ELF-1 (cell line): ENCODE results near the gene HRG.
"Not testable (repeated sequence)": the region's sequence is repeated elsewhere in the genome, so short reads cannot be mapped to it uniquely, and the experiment has no call there.

ENCODE experiments used
- DNase-seq: peaks from one replicate; pipeline ENCODE4 v3.0.0-alpha.2; 2016; ENCODE audit warnings: low read depth, low spot score

HRG gene

DNA sequence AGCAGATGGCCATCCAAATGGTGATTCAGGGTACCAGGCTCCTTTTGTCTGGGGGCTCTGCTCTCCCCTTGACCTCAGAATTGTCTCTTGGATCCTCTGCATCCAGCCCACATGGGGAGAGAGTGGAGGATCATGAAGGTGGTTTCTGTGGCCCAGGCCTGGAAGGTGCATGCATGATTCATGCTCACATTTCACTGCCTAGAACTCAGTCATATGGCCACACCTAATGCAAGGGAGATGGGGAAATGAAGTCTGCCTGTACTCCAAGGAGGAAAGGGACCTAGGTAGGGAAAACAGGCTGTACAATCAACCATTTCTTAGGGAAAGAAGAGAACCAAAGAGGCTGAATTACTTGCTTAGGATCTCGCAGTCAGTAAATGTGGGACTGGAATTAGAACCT lies 15.1 kb downstream of the HRG start:
- DNase-seq = no peak

DNA sequence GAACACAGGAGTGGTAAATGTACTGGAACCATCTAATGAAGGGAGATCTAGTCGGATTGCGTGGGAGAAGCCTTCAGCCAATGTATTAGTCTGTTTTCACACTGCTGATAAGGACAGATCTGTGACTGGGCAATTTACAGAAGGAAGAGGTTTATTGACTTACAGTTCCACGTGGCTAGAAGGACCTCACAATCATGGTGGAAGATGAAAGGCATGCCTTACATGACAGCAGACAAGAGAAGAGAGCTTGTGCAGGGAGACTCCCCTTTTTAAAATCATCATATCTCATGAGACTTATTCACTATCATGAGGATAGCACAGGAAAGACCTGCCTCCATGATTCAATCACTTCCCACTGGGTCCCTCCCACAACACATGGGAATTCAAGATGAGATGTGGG lies 17.0 kb downstream of the HRG start:
- no peak for DNase-seq

DNA sequence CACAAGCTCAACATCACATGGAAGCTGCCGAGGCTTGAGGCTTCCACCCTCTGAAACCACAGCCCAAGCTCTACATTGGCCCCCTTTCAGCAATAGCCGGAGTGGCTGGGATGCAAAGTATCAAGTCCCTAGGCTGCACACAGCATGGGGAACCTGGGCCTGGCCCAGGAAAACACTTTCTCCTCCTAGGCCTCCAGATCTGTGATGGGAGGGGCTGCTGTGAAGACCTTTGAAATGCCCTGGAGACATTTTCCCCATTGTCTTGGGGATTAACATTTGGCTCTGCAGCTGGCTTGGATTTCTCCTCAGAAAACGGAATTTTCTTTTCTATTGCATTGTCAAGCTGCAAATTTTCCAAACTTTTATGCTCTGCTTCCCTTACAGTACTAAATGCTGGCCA lies 18.2 kb downstream of the HRG start:
- DNase-seq = peak; percentile 52

DNA sequence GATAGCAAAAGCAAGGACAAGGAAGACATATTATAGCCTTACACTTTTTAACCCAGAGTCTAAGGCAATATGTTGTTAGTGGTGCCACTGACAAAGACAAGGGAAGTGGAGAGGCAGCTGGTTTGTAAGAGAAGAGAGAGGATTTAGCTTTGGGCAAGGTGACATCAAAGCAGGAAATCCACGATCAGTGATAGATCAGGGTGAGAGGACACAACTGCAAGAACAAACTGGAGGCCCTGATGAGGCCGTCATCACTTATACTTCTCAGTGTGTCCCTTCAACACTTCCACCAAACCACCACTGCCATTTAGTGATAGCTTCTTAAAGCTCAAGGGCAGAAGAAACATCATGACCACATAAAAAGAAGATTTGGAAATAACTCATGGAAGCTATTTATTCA lies 20.7 kb downstream of the HRG start:
- DNase-seq = not testable (repeated sequence)

DNA sequence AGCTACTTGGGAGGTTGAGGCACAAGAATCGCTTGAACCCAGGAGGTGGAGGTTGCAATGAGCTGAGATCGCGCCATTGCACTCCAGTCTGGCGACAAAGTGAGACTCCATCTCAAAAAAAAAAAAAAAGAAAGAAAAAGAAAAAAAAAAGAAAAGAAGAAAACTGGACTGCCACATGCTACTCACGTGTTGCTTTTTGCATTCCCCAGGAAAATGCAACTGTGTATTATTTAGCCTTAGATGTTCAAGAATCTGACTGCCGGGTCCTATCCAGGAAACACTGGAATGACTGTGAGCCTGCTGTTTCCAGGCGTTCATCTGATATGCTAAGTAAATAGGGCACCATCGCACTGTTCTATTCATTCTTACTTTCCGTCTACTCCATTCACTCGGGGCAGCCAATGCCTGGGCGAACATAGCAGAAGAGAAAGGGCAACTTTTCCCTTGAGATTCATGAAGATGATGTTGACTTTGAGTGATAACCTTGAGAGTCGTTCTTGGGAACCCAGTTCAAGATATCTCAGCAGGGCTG lies 21.4 kb downstream of the HRG start:
- no peak for DNase-seq

DNA sequence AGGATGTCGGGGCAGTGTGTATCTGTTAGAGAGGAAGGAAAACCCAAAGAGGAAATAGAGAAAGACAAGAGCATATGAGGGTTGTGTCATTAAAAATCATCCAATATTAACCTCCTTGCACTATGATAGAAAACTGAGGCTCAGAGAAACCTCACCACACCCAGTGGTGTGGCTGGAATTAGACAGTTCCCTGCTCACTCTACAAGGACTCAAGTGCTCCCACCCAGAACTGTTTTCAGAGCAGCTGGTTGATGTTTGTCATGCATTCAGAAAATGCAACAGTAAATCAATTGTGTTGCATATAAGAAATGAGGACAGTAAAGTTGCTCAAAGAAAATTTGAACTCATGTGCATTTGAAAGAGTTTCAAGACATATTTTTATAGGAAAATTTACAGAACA lies 24.5 kb downstream of the HRG start:
- DNase-seq = not testable (repeated sequence)

DNA sequence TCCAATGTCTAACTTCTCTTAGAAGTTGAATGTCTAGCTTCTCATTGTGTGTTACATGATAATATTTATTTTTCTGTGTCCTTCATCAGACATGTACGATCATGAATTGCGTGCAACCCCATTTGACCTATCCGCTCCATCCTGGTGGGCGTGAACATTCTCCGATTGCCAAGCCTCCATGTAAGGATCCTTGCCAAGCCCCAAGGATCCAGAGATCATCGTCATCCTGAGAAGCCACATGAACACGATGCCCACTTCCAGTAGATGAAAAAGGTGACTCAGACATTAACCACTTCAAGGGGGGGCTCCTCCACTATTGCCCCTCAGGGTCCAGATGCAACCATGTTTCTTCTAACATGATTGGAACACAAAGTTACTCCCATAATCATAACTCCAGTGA lies 25.9 kb downstream of the HRG start:
- DNase-seq = no peak

DNA sequence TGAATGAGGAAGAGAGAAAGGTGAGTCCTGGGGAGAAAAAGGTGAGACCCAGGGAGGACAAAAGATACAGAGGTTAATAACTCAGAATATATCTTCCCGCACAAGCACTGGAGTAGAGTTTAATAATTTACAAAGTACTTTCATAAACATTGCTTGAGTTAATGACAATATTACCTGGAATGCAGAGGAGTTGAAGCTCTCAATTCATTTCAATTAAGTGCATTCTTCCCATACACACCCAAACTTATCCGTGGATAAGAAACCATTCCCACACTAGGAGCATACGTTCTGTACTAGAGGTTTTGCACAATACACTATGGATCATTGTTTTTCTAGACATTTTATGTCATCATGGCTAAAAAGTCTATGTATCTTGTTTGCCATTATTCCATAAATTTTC lies 28.0 kb downstream of the HRG start:
- no peak for DNase-seq

DNA sequence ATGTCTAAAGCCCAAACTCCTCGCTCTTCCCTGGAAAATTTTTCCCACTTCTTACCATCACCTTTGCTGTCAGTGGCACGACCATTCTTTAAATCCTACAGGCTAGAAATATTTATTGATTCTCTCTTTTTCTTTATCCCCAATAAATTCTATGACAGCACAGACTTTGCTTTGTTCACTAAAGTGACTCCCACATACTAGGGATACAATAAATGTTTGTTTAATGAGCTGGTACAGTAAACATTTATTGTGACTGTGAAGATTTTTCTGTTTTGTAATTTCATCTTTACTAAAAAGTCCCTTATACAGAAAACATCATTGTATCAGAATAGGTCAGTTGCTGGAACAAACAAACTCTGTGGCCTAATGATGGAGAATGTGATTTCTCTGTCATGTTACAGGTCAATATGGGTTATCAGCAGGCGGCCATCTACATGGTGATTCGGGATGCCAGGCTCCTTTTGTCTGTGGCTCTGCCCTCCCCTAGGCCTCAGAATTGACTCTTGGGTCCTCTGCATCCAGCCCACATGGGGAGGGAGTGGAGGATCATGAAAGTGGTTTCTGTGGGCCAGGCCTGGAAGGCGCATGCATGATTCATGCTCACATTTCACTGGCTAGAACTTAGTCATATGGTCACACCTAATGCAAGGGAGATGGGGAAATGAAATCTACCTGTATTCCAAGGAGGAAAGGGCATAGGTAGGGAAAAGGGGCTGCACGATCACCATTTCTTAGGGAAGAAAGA lies 28.6 kb downstream of the HRG start:
- DNase-seq = no peak

DNA sequence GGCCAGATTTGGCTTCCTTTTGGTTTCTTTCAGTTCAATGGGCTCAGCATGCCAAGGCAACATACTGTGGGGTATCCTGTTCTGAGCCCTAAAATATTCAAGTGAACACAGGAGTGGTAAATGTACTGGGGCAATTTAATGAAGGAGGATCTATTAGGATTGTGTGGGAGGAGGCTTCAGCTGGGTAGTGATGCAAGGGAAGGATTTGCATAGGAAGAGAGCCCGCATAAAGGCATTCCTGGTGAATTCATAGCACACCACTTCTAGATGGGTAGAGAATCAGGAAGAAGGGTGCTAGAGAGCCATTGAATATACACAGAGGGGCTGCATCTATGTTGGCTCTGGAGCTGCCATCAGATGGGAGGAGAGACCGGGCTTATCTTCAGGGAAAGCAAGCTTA lies 30.7 kb downstream of the HRG start:
- DNase-seq = no peak

DNA sequence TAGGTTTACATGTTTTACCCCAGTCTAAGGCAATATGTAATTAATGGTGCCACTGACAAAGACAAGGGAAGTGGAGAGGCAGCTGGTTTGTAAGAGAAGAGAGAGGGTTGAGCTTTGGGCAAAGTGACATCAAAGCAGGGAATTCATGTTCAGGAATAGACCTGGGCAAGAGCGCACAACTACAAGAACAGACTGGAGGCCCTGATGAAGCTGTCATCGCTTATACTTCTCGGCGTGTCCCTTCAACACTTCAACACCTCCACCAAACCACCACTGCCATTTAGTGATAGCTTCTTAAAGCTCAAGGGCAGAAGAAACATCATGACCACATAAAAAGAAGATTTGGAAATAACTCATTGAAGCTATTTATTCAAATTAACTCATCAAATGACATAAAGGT lies 31.7 kb downstream of the HRG start:
- no peak for DNase-seq

DNA sequence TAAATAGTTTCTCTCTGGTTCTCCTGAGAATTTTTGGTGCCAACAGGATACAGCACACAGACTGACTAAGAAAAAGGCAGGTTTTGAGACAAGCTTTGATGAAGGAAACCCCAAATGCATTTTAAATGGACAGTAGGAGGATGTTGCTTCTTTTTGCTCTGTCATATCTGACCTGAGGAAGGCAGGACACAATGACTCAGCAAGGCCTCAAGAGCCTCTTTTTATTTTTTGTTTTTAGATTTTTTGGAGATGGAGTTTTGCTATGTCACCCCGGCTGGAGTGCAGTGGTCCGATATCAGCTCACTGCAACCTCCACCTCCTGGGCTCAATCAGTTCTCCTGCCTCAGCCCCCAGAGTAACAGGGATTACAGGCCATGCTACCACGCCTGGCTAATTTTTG lies 34.5 kb downstream of the HRG start:
- no peak for DNase-seq

DNA sequence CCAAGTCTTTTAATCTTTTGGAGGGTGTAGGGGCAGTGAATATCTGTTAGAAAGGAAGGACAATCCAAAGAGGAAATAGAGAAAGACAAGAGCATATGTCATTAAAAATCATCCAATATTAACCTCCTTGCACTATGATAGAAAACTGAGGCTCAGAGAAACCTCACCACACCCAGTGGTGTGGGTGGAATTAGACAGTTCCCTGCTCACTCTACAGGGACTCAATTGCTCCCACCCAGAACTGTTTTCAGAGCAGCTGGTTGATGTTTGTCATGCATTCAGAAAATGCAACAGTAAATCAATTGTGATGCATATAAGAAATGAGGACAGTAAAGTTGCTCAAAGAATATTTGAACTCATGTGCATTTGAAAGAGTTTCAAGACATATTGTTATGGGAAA lies 36.6 kb downstream of the HRG start:
- DNase-seq = not testable (repeated sequence)

DNA sequence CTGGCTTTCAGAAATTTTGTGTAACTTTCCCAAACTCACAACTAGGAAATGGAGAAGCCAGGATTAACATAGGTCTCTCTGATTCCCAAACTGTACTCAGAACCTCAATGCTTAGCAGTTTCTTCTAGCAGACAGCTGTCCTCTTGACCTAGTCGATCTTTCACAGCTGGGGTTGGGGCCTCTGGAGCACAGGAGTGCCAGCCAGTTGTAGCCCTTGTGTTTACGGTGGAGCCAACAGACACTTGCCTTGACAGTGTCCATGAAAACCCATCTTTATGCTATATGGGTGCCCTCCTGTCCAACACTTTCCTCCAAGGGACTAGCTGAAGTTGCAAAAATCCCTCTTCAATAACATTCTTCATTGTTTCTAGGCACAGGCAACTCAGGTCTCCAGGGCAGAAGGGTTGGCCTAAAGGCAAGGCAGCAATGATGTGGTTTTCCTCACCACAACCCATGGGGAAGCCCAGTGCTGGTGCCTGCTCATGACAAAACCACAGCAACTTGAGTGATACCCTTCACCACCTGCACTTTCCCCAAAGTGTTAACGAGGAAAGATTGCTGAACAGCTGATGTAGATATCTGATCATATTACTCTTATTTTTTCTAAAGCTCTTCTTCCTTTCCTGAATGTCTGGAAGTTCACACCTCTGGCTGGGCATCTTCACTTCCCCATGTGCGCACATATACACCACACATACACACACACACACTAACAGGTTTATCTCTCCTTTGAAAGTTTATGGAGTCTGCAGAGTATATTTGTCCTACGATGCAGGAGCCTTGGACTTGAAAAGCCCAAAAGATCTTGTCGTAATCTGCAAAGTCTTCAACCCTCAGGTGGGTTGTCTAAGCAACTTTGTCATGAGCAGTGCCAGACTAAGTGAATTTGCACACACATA lies 40.3 kb downstream of the HRG start:
- DNase-seq = no peak

DNA sequence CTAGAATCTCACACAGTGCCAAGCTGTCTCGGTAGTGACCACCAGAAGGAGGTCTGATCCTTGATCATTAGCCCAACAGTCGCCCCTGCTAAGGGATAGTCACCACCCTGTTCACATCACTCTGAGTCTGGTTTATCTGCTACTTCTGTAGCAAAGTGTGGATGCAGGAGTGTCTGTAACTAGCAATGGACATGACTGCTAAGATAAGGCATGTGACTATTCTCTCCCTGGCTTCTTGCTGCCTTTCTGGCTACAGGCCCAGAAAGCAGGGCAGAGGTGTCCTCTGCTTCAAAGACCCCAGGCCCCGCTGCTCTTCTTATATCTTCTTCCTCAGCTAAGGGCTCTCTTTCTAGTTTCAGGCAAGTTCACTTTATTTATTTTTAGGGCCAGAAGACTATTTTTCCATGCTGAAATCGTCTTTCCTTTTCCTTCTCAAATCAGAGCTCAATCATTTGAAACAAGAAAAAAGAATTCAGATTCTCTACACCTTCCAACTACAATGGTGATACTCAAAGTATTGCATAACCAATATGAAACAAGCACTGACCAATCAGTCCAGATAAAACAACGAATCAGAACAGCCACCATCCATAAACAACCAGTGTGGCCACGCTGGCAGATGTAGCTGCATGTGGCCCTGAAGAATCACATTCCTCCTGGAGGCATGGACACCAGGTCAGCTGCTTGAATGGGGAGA lies 43.3 kb downstream of the HRG start:
- no peak for DNase-seq

DNA sequence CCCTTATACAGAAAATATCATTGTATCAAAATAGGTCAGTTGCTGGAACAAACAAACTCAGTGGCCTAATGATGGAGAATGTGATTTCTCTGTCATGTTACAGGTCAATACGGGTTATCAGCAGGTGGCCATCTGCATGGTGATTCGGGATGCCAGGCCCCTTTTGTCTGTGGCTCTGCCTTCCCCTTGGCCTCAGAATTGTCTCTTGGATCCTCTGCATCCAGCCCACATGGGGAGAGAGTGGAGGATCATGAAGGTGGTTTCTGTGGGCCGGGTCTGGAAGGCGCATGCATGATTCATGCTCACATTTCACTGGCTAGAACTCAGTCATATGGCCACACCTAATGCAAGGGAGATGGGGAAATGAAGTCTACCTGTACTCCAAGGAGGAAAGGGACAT lies 44.9 kb downstream of the HRG start:
- not testable (repeated sequence) for DNase-seq

DNA sequence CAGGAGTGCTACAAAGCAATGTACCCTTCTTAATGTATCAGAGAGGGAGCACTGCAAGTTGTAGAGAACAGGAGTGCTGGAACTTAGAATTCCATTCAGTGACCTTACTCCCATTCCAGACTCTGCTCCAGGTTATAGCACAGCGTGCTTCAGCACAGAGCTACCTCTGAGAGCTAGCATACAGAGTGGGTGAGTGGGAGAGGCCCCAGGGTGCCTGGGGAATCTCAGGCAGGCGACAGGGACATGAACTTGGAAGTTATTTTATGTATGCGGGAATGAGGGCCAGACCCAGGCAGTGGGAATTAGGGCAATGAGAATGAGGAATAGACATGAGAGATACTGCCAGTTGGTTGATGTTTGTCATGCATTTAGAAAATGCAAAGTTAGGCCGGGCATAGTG lies 47.7 kb downstream of the HRG start:
- DNase-seq = no peak

DNA sequence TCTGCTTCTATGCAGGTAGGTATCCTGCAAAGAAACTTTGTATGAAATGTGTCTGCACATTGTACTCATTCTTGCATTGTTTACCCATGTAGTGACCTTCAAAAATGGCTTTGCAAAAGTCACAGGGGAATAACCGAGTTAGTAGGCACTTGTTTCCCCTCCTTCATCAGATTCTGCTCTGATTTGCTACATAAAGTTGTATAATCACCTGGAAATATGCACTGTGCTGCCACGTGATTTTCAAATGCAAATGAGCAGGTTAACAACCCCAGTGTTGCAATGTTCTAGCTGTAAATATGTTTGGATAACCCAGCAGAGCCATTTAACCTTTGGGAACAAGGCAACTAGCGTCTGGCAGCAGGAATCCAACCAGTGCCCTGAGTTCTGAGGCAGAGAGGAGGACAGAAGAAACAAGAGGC lies 51.2 kb downstream of the HRG start, which contains the start of gene KNG1:
Gene KNG1 (plus strand): TSS at position 321 of the 419 bp plus-strand sequence. CDS start 184 bp downstream, outside the sequence.
- no peak for DNase-seq

DNA sequence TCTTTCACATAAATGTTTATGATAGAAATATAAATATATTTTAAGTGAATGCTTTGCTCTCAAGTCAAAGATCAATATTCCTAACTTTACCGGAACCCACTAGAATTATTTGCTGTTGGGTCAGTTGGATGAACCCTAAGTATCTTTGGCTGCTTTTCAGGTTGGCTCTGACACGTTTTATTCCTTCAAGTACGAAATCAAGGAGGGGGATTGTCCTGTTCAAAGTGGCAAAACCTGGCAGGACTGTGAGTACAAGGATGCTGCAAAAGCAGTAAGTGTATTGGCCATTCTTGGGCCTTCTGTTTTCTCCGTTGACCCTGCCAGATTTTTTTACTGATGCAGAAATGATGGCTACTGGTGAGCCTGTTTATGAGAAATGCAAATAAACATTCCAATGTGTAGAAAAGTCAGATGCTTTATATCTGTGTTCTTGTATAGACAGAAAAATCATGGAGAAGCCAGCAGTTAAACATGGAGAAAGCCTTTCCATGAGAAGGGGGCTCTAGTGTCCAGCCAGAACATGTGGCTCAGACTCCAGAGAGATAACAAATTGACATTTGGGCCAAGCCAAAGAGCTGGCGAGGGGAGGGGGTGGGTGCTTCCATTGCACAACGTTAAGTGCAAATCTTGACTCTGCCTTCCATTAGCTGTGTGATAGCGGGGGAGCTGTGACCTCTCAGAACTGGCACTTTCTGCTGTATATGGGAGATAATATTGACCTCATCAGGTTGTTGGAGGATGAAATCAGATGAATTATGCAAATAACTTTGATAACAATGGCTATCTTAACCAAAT lies 54.3 kb downstream of the HRG start:
- DNase-seq = no peak

DNA sequence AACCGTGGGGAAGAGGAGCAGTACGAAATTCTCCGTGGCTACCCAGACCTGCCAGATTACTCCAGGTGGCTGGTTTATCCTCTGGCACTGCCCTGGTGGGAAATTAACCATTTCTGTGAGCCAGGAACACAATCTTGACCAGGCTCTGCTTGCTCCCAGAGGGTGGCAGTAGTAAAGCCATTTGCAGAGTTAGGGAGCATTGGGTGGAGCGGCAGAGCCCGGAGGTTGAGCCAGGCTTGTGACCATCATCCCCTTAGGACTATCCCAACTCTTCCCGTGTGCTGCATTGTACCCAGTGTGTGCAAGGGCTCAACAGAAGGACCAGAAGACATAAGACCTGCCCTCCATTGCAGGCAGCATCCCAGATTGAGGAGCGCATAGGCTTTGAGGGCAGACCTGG lies 56.6 kb downstream of the HRG start:
- DNase-seq = peak; percentile 51

DNA sequence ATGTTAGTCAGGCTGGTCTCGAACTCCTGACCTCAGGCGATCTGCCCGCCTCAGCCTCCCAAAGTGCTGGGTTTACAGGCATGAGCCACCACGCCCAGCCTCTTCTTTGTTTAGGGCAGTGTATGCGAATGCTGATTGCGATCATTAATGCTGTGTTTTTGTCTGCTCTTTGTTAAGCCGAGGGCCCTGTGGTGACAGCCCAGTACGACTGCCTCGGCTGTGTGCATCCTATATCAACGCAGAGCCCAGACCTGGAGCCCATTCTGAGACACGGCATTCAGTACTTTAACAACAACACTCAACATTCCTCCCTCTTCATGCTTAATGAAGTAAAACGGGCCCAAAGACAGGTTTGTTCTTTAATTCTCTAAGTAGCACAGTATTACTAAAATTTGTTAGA lies 59.1 kb downstream of the HRG start:
- peak; percentile 92 for DNase-seq
